ENCODE data around the gene MYO9B.

Gene MYO9B

DNA sequence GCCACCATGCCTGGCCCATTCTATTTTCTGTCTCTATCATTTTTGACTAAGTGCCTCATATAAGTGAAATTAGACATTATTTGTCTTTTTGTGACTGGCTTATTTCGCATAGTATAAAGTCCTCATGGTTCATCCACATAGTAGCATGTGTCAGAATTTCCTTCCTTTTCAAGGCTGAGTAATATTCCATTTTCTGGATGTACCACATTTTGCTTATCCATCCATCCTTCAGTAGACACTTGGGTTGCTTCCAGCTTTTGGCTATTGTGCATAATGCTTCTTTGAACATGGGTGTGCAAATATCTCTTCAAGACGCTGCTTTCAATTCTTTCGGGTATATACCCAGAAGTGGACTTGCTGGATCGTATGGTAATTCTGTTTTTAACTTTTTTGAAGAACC is 88.1 kb downstream of the MYO9B start:
- Histone ChIP-seq H3K4me1 (ENCODE audit: control insufficient read depth in 1 of 2, insufficient read depth in 1 of 2, low read depth in 1 of 2, low read length in 1 of 2) (no peaks in the 10 kb centered on the region), H3K4me3 (ENCODE audit: low read depth in 1 of 2, low read length in 1 of 2) (no peak overlapping the region), H3K27ac (peak overlapping the region; percentile 13), H3K27me3 (no peaks in the 10 kb centered on the region), H3K36me3 (peaks cover 98% of the 10 kb centered on the region), H3K9me3 (no peaks in the 10 kb centered on the region)
- no peak for TF ChIP-seq CTCF (IDR thresholded peaks at IDR 0.05)

DNA sequence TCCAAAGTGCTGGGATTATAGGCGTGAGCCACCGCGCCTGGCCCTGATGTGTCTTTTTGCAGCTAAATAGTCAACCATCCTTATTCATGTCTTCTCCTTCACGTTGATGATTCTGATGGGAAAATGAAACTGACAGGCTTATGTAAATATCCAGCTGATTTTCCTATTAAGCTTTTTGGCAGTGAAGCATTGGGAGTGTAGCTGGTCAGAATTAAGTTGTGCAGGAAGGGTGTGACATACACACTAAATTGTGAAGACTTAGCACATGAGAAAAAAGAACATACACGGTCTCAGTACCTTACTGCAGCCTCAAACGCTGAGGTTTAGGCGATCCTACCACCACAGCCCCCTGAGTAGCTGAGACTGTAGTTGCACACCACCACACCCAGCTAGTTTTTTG is 89.1 kb downstream of the MYO9B start:
- TF ChIP-seq CTCF (IDR thresholded peaks at IDR 0.05) = no peak
- H3K4me1 ChIP-seq (ENCODE audit: control insufficient read depth in 1 of 2, insufficient read depth in 1 of 2, low read depth in 1 of 2, low read length in 1 of 2) = no peaks in the 10 kb centered on the region
- peaks cover 98% of the 10 kb centered on the region for H3K36me3 ChIP-seq

DNA sequence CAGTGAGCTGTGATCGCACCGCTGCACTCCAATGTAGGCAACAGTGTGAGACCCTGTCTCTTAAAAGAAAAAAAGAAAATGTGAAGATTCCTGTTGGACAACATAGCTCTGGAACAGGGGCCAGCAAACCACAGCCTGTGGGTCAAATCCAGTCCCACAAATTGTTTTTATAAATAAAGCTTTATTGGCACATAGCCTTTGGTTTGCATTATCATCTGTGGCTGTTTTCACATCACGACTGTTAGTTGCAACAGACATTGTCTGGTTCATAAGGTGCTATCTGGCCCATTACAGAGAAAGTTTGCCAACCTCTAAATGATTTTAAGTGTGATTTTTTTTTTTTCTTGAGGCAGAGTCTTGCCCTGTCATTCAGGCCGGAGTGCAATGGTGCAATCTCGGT is 90.1 kb downstream of the MYO9B start:
- no peaks in the 10 kb centered on the region for H3K27me3 ChIP-seq
- no peak overlapping the region for H3K27ac ChIP-seq
- TF ChIP-seq CTCF (IDR thresholded peaks at IDR 0.05) = no peak
- no peak overlapping the region for H3K4me3 ChIP-seq (ENCODE audit: low read depth in 1 of 2, low read length in 1 of 2)
- H3K36me3 ChIP-seq = peaks cover 99% of the 10 kb centered on the region
- H3K4me1 ChIP-seq (ENCODE audit: control insufficient read depth in 1 of 2, insufficient read depth in 1 of 2, low read depth in 1 of 2, low read length in 1 of 2) = no peaks in the 10 kb centered on the region
- H3K9me3 ChIP-seq = no peaks in the 10 kb centered on the region

More for the DNA sequence above, 89.1 kb downstream of the MYO9B start:
- H3K27ac ChIP-seq = no peak overlapping the region
- H3K9me3 ChIP-seq = no peaks in the 10 kb centered on the region
- no peak overlapping the region for H3K4me3 ChIP-seq (ENCODE audit: low read depth in 1 of 2, low read length in 1 of 2)
- no peaks in the 10 kb centered on the region for H3K27me3 ChIP-seq

DNA sequence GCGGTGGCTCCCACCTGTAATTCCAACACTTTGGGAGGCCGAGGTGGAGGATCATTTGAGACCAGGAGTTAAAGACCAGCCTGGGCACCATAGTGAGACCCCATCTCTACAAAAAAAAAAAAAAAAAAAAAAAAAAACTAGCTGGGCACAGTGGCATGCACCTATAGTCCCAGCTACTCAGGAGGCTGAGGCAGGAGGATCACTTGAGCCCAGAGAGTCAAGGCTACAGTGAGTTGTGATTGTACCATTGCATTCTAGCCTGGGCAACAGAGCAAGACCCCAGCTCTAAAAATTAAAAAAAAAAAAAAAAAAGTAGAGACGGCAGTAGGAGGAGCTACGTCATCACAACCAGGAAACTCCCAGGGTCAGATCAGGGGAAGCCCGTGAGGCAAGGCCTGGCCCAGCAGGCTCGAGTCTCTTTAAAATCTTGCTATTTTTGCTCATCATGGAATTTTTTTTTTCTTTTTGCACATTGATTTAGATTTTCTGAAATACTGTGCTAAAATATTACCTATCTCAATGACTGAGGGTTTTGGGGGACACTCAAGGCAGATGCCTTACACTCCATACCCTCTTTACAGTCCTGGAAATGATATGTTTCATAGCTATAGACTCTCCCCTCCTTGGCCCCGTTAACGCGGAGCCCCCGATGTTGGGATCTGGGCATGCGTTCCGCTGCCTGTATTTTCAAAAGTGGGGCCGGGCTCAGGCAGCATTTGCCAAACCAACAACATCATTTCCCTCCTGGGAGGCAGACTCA is 95.1 kb downstream of the MYO9B start:
- Histone ChIP-seq H3K27ac (no peak overlapping the region), H3K9me3 (no peaks in the 10 kb centered on the region), H3K4me1 (ENCODE audit: control insufficient read depth in 1 of 2, insufficient read depth in 1 of 2, low read depth in 1 of 2, low read length in 1 of 2) (no peaks in the 10 kb centered on the region), H3K36me3 (peaks cover 99% of the 10 kb centered on the region), H3K27me3 (no peaks in the 10 kb centered on the region), H3K4me3 (ENCODE audit: low read depth in 1 of 2, low read length in 1 of 2) (no peak overlapping the region)
- TF ChIP-seq CTCF (IDR thresholded peaks at IDR 0.05) = no peak

- Histone ChIP-seq H3K9me3 (no peaks in the 10 kb centered on the region), H3K27ac (no peak overlapping the region), H3K4me1 (ENCODE audit: control insufficient read depth in 1 of 2, insufficient read depth in 1 of 2, low read depth in 1 of 2, low read length in 1 of 2) (no peaks in the 10 kb centered on the region), H3K36me3 (peaks cover 99% of the 10 kb centered on the region), H3K27me3 (no peaks in the 10 kb centered on the region), H3K4me3 (ENCODE audit: low read depth in 1 of 2, low read length in 1 of 2) (no peak overlapping the region)
- no peak for TF ChIP-seq CTCF (IDR thresholded peaks at IDR 0.05)
Observed at GRCh38 chr19:17171874-17172273, 96.3 kb downstream of the MYO9B start.

Measured in neutrophil (primary cell).